ENCODE results near the gene SYNE3. TPM values are rescaled to one million over a fixed set of nuclear protein-coding genes. Genes with fewer than 3 reads are reported as not detected.

SYNE3 gene
- total and polyA plus RNA-seq, 12 donors = 1.8 to 24.8 (median 10.8) TPM

- Histone ChIP-seq H3K27ac (peak overlapping the region in 4 of 5 donors; percentile 58 to 89 (median 70)), H3K9me3 (replicated peaks in 1 of 3) (no peaks in the 10 kb centered on the region), H3K27me3 (no peaks in the 10 kb centered on the region), H3K36me3 (replicated peaks in 1 of 2) (no peaks in the 10 kb centered on the region), H3K4me3 (no peak overlapping the region), H3K4me1 (replicated peaks in 1 of 2) (peaks cover 26 to 63% of the 10 kb centered on the region in 2 donors)
- DNase-seq = peak in 2 of 7 donors; percentile 44 to 66
- intact Hi-C loops (cut with DNase I) = no loop called here
- WGBS, 4 donors = 44 to 69% (median 62%) methylated on average over 3 of the region's 3 CpGs
- TF ChIP-seq POLR2A (IDR thresholded peaks at IDR 0.05) (no peak), CTCF (IDR thresholded peaks at IDR 0.05) (no peak)
These were observed 3.9 kb upstream of the SYNE3 start for GRCh38 chr14:95520346-95520745.

GRCh38 chr14:95519699-95520098 is 3.2 kb upstream of the SYNE3 start:
- Histone ChIP-seq H3K9me3 (replicated peaks in 1 of 3) (no peaks in the 10 kb centered on the region), H3K27me3 (no peaks in the 10 kb centered on the region), H3K36me3 (replicated peaks in 1 of 2) (no peaks in the 10 kb centered on the region), H3K4me3 (no peak overlapping the region), H3K27ac (peak overlapping the region in 4 of 5 donors; percentile 58 to 89 (median 70)), H3K4me1 (replicated peaks in 1 of 2) (peaks cover 30 to 69% of the 10 kb centered on the region in 2 donors)
- peak; percentile 82 to 94 (median 90) for DNase-seq
- no peak for TF ChIP-seq POLR2A (IDR thresholded peaks at IDR 0.05)
- 6 to 9% (median 8%) methylated on average over 6 of the region's 6 CpGs for WGBS, 4 donors
- intact Hi-C loops (cut with DNase I) = no loop called here

GRCh38 chr14:95518045-95518751 is 1.7 kb upstream of the SYNE3 start:
- Histone ChIP-seq H3K4me1 (replicated peaks in 1 of 2) (peaks cover 30 to 66% of the 10 kb centered on the region in 2 donors), H3K27ac (peak overlapping the region in 3 of 5 donors; percentile 74 to 89 (median 85)), H3K9me3 (replicated peaks in 1 of 3) (no peaks in the 10 kb centered on the region), H3K36me3 (replicated peaks in 1 of 2) (no peaks in the 10 kb centered on the region), H3K27me3 (no peaks in the 10 kb centered on the region), H3K4me3 (no peak overlapping the region)
- DNase-seq = peak in 3 of 7 donors; percentile 23 to 57 (median 34)
- intact Hi-C loops (cut with DNase I) = no loop called here
- WGBS, 4 donors = 67 to 76% (median 72%) methylated on average over 8 of the region's 8 CpGs
- TF ChIP-seq POLR2A (IDR thresholded peaks at IDR 0.05) (no peak), CTCF (IDR thresholded peaks at IDR 0.05) (no peak)

- peak overlapping the region in 3 of 4 donors; percentile 32 to 85 (median 55) for H3K4me3 ChIP-seq
- intact Hi-C loops (cut with DNase I) = no loop called here
- peaks cover 30 to 85% of the 10 kb centered on the region in 2 donors for H3K4me1 ChIP-seq (replicated peaks in 1 of 2)
- H3K27me3 ChIP-seq = no peaks in the 10 kb centered on the region
- TF ChIP-seq POLR2A (IDR thresholded peaks at IDR 0.05) = peak in 1 of 2 donors; percentile 58
- peak; percentile 18 to 53 (median 44) for TF ChIP-seq CTCF (IDR thresholded peaks at IDR 0.05)
- H3K36me3 ChIP-seq (replicated peaks in 1 of 2) = no peaks in the 10 kb centered on the region
- peak overlapping the region in 4 of 5 donors; percentile 79 to 89 (median 84) for H3K27ac ChIP-seq
- DNase-seq = peak; percentile 68 to 84 (median 78)
- WGBS, 4 donors = 0 to 3% (median 1%) methylated on average over 17 to 50 of the region's 50 CpGs
- H3K9me3 ChIP-seq (replicated peaks in 1 of 3) = no peaks in the 10 kb centered on the region
These were observed 576 bp downstream of the SYNE3 start for GRCh38 chr14:95515596-95516552.
